Stimulated activated CD4-positive, alpha-beta T cell treated with anti-CD3 and anti-CD28 coated beads, Interleukin-2, amount 100 ng/mL, for 4 hours (primary cell): Measurements from ENCODE around the gene ZNF593OS.

ENCODE experiments used
- DNase-seq: peaks from one replicate; pipeline ENCODE4 v3.0.0-alpha.2; 2020; ENCODE audit warnings: low read depth

The ZNF593OS gene

GRCh38 chr1:26171084-26172072 is at the start of gene ZNF593OS:
TSS of gene ZNF593OS (minus strand) at chr1:26171832. CDS start at chr1:26171661, 171 bp downstream.
- DNase-seq = no peak

- no peak for DNase-seq
These were observed 49.5 kb upstream of the ZNF593OS start for GRCh38 chr1:26221094-26221493.

GRCh38 chr1:26220199-26220912 is 48.7 kb upstream of the ZNF593OS start:
- no peak for DNase-seq

- no peak for DNase-seq
These were observed 47.4 kb upstream of the ZNF593OS start for GRCh38 chr1:26218906-26219494.

GRCh38 chr1:26215246-26215645 is 43.6 kb upstream of the ZNF593OS start:
- no peak for DNase-seq

GRCh38 chr1:26213335-26213905 is 41.8 kb upstream of the ZNF593OS start:
- no peak for DNase-seq

- DNase-seq = no peak
These were observed 41.1 kb upstream of the ZNF593OS start for GRCh38 chr1:26212726-26213125.

GRCh38 chr1:26210147-26210870 is 38.7 kb upstream of the ZNF593OS start:
- no peak for DNase-seq

GRCh38 chr1:26203642-26204318 is 32.1 kb upstream of the ZNF593OS start:
- no peak for DNase-seq

GRCh38 chr1:26200413-26200812 is 28.8 kb upstream of the ZNF593OS start:
- no peak for DNase-seq

- DNase-seq = no peak
These were observed 26.2 kb upstream of the ZNF593OS start for GRCh38 chr1:26197813-26198212.

GRCh38 chr1:26197301-26197700 is 25.7 kb upstream of the ZNF593OS start:
- DNase-seq = no peak

GRCh38 chr1:26195805-26196204 is 24.2 kb upstream of the ZNF593OS start:
- no peak for DNase-seq

GRCh38 chr1:26191739-26192138 is 20.1 kb upstream of the ZNF593OS start:
- DNase-seq = no peak

GRCh38 chr1:26190373-26190987 is 18.8 kb upstream of the ZNF593OS start, which contains the start of gene CATSPER4:
TSS of gene CATSPER4 (plus strand) at chr1:26190602. CDS start at chr1:26190628, 26 bp downstream.
- no peak for DNase-seq

- no peak for DNase-seq
These were observed 18.2 kb upstream of the ZNF593OS start for GRCh38 chr1:26189751-26190275.

GRCh38 chr1:26189331-26189730 is 17.7 kb upstream of the ZNF593OS start:
- DNase-seq = no peak

- no peak for DNase-seq
These were observed 16.8 kb upstream of the ZNF593OS start for GRCh38 chr1:26188477-26188876.

GRCh38 chr1:26187882-26188281 is 16.2 kb upstream of the ZNF593OS start:
- DNase-seq = no peak

- no peak for DNase-seq
These were observed 13.3 kb upstream of the ZNF593OS start for GRCh38 chr1:26184883-26185282.
